Adrenal gland (tissue), 12 donors: ENCODE results near the gene BFSP1. TPM values are rescaled to one million over a fixed set of nuclear protein-coding genes. Genes with fewer than 3 reads are reported as not detected.
A peak's percentile ranks its signal among the peaks of the same experiment; 100 is the strongest.

ENCODE experiments used
- DNase-seq, 7 donors: peaks; one replicate each; pipeline ENCODE4 v3.0.0-alpha.2; 2019 to 2020
- H3K27ac ChIP-seq, 5 donors: fragments of 200-600 bp; sonication (generic) in 4 of 5; 1 replicate in 3 of 5; 2 replicates in 2 of 5; pipeline versions ENCODE4 v1.5.1 to v1.8.0; 2016 to 2020; ENCODE audit warnings: mild to moderate bottlenecking in 1 of 5
- H3K27me3 ChIP-seq: fragments of 200-600 bp; 2 replicates; pipeline ENCODE4 v1.8.0; 2021
- H3K36me3 ChIP-seq, 2 donors: fragments of 200-600 bp; replicated peaks in 1 of 2; 1 replicate in 1 of 2; 2 replicates in 1 of 2; pipeline versions ENCODE4 v1.5.1 to v1.8.0; 2018 to 2022
- H3K4me1 ChIP-seq, 2 donors: fragments of 200-600 bp; replicated peaks in 1 of 2; 1 replicate in 1 of 2; 2 replicates in 1 of 2; pipeline versions ENCODE4 v1.5.1 to v1.8.0; 2018 to 2021
- H3K4me3 ChIP-seq, 4 donors: fragments of 200-600 bp; sonication (generic) in 3 of 4; one replicate each; pipeline ENCODE4 v1.5.1; 2016 to 2018
- H3K9me3 ChIP-seq, 3 donors: fragments of 200-600 bp; sonication (generic) in 1 of 3; replicated peaks in 1 of 3; 1 replicate in 2 of 3; 2 replicates in 1 of 3; pipeline versions ENCODE4 v1.5.1 to v1.8.0; 2016 to 2021
- CTCF ChIP-seq, 6 experiments: fragments of 450-650 bp in 4 of 6; fragments of 200-600 bp in 2 of 6; sonication (generic) in 1 of 6; IDR thresholded peaks; 1 replicate in 5 of 6; 2 replicates in 1 of 6; pipeline versions ENCODE4 v1.5.1 to v1.8.0; 2016 to 2021; ENCODE audit warnings: antibody characterized with exemption in 6 of 6, mild to moderate bottlenecking in 2 of 6, moderate library complexity in 1 of 6
- POLR2A ChIP-seq, 2 donors: fragments of 450-650 bp; IDR thresholded peaks; one replicate each; pipeline ENCODE4 v1.6.1; 2017; ENCODE audit warnings: antibody characterized with exemption in 2 of 2, mild to moderate bottlenecking in 2 of 2, moderate library complexity in 1 of 2
- WGBS, 4 donors: extraction: QIAGEN DNeasy Blood & Tissue Kit in 2 of 4; methylation state at CpG; one replicate each; pipeline versions ENCODE4 v1.1.5 to v1.1.7; 2013 to 2017; 5-methylcytosine and 5-hydroxymethylcytosine counted together
- intact Hi-C, 2 donors: fragments of 100-400 bp; cut with DNase I; formaldehyde crosslinking; loops; one replicate each; pipeline versions ENCODE4 v1.14.1 to v1.15.0; 2022 to 2023
- polyA plus RNA-seq, 3 donors: library from polyadenylated mRNA; stranded (reverse); fragments of 200-250 nt in 2 of 3; fragments of 350-450 nt in 1 of 3; fragmentation: Illumina TruSeq in 1 of 3; extraction: RNeasy Lipid Tissue Mini Kit (QIAGEN cat#74804) in 1 of 3; gene quantifications; one replicate each; pipeline ENCODE4 v1.2.3, GENCODE V29; 2013 to 2014
- total RNA-seq, 9 donors: library from RNA; depleted of rRNA in 4 of 9; stranded (reverse); fragments of >200 nt in 4 of 9; fragments of 120-200 nt in 1 of 9; fragmentation: NEBNext Ultra II Directional in 1 of 9; extraction: Animal tissue kit (Norgen Biotek cat#: 25700) in 1 of 9; gene quantifications; one replicate each; pipeline versions ENCODE4 v1.1.0 to v1.2.4, GENCODE V29; 2013 to 2023
- donor health status: healthy with polysubstance abuse.
- donor health status: Bipolar disorder and iron deficiency.
- donor health status: DM: yes; HTN: yes; CAD: no.
- donor health status: DM: no; HTN: no; CAD: no.
- donor health status: DM: no; HTN: no; CAD: no.
- donor health status: DM: yes; HTN: yes; CAD: no.

BFSP1 gene
- total and polyA plus RNA-seq, 12 donors, result 0.39 to 18.5 (median 2.2) TPM

DNA sequence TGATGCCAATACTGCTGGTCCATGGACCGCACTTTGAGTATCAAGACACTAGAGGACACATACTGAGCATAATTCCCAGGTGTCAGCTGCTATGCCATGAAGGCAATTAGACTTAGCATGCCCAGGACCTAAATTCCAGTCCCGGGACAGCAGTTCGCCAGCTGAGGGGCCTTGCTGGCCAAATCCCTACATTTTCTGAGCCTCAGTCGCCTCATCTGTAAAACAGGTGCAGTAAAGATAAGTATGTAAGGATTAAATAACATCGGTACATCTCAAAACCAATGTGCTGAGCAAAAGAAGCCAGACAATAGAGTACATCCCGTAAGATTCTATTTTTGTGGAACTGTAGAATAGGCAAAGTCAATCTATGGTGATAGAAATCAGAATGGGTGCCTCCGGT lies 1.0 kb downstream of the BFSP1 start:
- Histone ChIP-seq H3K4me1 (peaks cover 0 to 5% of the 10 kb centered on the region in 2 donors), H3K36me3 (no peaks in the 10 kb centered on the region), H3K4me3 (no peak overlapping the region), H3K27me3 (no peaks in the 10 kb centered on the region), H3K27ac (no peak overlapping the region), H3K9me3 (no peaks in the 10 kb centered on the region)
- TF ChIP-seq CTCF (IDR thresholded peaks at IDR 0.05), result no peak
- TF ChIP-seq POLR2A (IDR thresholded peaks at IDR 0.05), result no peak
- 88 to 91% (median 90%) methylated on average over 7 of the region's 7 CpGs for WGBS, 4 donors
- DNase-seq, result no peak
- intact Hi-C loops, result loop anchor here in 1 of 2 donors (10.0 kb wide), 1 partner anchor 375 kb away; no protein-coding TSS in a partner anchor

DNA sequence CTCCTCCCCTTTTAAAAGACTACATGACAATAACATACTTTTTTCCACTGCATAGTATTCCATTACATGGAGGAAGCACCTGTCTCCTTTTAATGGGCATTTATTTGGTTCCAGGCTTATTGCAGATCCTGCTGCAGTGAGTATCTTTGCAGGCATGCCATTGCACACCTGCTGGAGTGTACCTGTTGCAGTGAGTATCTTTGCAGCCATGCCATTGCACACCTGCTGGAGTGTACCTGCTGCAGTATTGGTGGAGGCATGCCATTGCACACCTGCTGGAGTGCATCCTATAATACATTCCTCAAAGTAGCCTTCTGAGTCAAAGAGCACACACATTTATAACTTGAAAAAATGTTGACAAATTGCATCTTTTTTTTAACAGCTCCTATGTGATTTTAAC lies 1.6 kb downstream of the BFSP1 start:
- Histone ChIP-seq H3K36me3 (no peaks in the 10 kb centered on the region), H3K9me3 (no peaks in the 10 kb centered on the region), H3K4me3 (no peak overlapping the region), H3K4me1 (peaks cover 0 to 5% of the 10 kb centered on the region in 2 donors), H3K27ac (no peak overlapping the region), H3K27me3 (no peaks in the 10 kb centered on the region)
- intact Hi-C loops, result no loop called here
- TF ChIP-seq POLR2A (IDR thresholded peaks at IDR 0.05) (no peak), CTCF (IDR thresholded peaks at IDR 0.05) (no peak)
- DNase-seq, result no peak

- TF ChIP-seq POLR2A (IDR thresholded peaks at IDR 0.05) (no peak), CTCF (IDR thresholded peaks at IDR 0.05) (no peak)
- H3K4me1 ChIP-seq, result no peaks in the 10 kb centered on the region
- H3K4me3 ChIP-seq, result no peak overlapping the region
- no peaks in the 10 kb centered on the region for H3K27me3 ChIP-seq
- peak in 2 of 7 donors; percentile 27 to 32 for DNase-seq
- intact Hi-C loops, result no loop called here
- no peak overlapping the region for H3K27ac ChIP-seq
- H3K9me3 ChIP-seq, result no peaks in the 10 kb centered on the region
- no peaks in the 10 kb centered on the region for H3K36me3 ChIP-seq
Observed at GRCh38 chr20:17525650-17526049, 5.5 kb downstream of the BFSP1 start.

GRCh38 chr20:17525132-17525531 lies 6.0 kb downstream of the BFSP1 start:
- intact Hi-C loops, result no loop called here
- Histone ChIP-seq H3K27ac (no peak overlapping the region), H3K4me3 (no peak overlapping the region), H3K4me1 (no peaks in the 10 kb centered on the region), H3K36me3 (no peaks in the 10 kb centered on the region), H3K27me3 (no peaks in the 10 kb centered on the region), H3K9me3 (no peaks in the 10 kb centered on the region)
- no peak for DNase-seq
- WGBS, 4 donors, result 94 to 97% (median 94%) methylated on average over 5 of the region's 5 CpGs
- TF ChIP-seq POLR2A (IDR thresholded peaks at IDR 0.05) (no peak), CTCF (IDR thresholded peaks at IDR 0.05) (no peak)
